ENCODE data around the gene FBXL17.

FBXL17 gene

DNA sequence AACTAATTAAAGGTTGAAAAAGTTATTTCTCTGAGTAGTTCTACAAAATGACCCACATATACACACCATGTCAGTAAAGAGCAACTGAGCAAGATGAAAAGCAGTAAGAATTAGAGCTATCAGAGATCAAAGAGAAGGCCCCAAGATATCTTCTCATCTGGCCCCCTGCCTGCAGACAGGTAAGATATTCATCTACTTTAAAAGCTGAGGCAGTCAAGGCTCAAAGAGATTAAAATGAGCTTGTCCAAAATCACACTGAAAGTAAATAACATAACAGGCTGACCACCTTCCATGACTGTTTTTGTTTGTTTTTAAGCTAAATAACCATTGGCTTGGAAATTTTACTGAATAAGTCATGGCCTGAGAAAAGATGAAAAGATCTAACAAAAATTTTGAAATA is 266.2 kb downstream of the FBXL17 start:
- no peaks in the 10 kb centered on the region for H3K9me2 ChIP-seq (replicated peaks; ENCODE audit: insufficient read depth, low read length)
- no peaks in the 10 kb centered on the region for H3K27me3 ChIP-seq (ENCODE audit: low read length)
- H3K9ac ChIP-seq (ENCODE audit: low read length) = no peak overlapping the region
- no peaks in the 10 kb centered on the region for H3K79me2 ChIP-seq (ENCODE audit: insufficient read depth, low read length)
- no peak overlapping the region for H3K4me3 ChIP-seq (ENCODE audit: insufficient read depth, low read length, poor library complexity, severe bottlenecking)
- no peaks in the 10 kb centered on the region for H4K20me1 ChIP-seq (ENCODE audit: low read depth, low read length)
- H3K4me2 ChIP-seq (ENCODE audit: low read depth, low read length, poor library complexity, severe bottlenecking) = no peak overlapping the region
- no peak overlapping the region for H3K27ac ChIP-seq (ENCODE audit: low read depth, low read length)
- H3K9me3 ChIP-seq (ENCODE audit: insufficient read depth, low read length) = no peaks in the 10 kb centered on the region
- H3K36me3 ChIP-seq (ENCODE audit: low read length) = no peaks in the 10 kb centered on the region
- H3F3A ChIP-seq (ENCODE audit: insufficient read depth) = no peaks in the 10 kb centered on the region
- no peak overlapping the region for H2AFZ ChIP-seq (ENCODE audit: low read depth, low read length, severe bottlenecking)
- TF ChIP-seq, protein P1, sequence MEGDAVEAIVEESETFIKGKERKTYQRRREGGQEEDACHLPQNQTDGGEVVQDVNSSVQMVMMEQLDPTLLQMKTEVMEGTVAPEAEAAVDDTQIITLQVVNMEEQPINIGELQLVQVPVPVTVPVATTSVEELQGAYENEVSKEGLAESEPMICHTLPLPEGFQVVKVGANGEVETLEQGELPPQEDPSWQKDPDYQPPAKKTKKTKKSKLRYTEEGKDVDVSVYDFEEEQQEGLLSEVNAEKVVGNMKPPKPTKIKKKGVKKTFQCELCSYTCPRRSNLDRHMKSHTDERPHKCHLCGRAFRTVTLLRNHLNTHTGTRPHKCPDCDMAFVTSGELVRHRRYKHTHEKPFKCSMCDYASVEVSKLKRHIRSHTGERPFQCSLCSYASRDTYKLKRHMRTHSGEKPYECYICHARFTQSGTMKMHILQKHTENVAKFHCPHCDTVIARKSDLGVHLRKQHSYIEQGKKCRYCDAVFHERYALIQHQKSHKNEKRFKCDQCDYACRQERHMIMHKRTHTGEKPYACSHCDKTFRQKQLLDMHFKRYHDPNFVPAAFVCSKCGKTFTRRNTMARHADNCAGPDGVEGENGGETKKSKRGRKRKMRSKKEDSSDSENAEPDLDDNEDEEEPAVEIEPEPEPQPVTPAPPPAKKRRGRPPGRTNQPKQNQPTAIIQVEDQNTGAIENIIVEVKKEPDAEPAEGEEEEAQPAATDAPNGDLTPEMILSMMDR (IDR thresholded peaks at IDR 0.05; ENCODE audit: insufficient read depth, low read length, poor library complexity, severe bottlenecking) = no peak
- no peak for TF ChIP-seq EZH2phosphoT487 (conservative IDR thresholded peaks at IDR 0.05; ENCODE audit: low read length)

DNA sequence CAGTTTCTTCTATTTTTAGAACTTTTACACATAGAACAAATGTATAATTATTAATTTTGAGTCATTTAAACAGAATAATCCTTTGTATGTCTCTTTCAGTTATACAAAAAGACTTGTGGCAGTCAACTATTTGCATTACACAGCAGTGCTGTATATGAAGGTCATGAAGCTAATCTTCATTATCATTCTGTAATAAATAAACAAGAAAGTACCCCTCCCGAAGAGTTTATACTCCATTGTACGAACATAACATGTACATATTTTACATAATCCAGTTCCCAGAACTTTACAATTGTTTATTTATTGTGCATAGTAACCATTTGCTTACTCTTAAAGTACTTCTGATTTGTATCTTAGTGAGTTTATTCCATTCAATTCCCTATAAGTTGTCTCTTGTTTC is 267.9 kb downstream of the FBXL17 start:
- TF ChIP-seq EZH2phosphoT487 (conservative IDR thresholded peaks at IDR 0.05; ENCODE audit: low read length) = no peak
- TF ChIP-seq, protein P1 (IDR thresholded peaks at IDR 0.05; ENCODE audit: insufficient read depth, low read length, poor library complexity, severe bottlenecking) = no peak
- Histone ChIP-seq H3F3A (ENCODE audit: insufficient read depth) (no peaks in the 10 kb centered on the region), H3K27ac (ENCODE audit: low read depth, low read length) (no peak overlapping the region), H3K9ac (ENCODE audit: low read length) (no peak overlapping the region), H2AFZ (ENCODE audit: low read depth, low read length, severe bottlenecking) (no peak overlapping the region), H4K20me1 (ENCODE audit: low read depth, low read length) (no peaks in the 10 kb centered on the region), H3K4me3 (ENCODE audit: insufficient read depth, low read length, poor library complexity, severe bottlenecking) (no peak overlapping the region), H3K27me3 (ENCODE audit: low read length) (no peaks in the 10 kb centered on the region), H3K9me2 (replicated peaks; ENCODE audit: insufficient read depth, low read length) (no peaks in the 10 kb centered on the region), H3K9me3 (ENCODE audit: insufficient read depth, low read length) (no peaks in the 10 kb centered on the region), H3K4me2 (ENCODE audit: low read depth, low read length, poor library complexity, severe bottlenecking) (no peak overlapping the region), H3K36me3 (ENCODE audit: low read length) (no peaks in the 10 kb centered on the region), H3K79me2 (ENCODE audit: insufficient read depth, low read length) (no peaks in the 10 kb centered on the region)

DNA sequence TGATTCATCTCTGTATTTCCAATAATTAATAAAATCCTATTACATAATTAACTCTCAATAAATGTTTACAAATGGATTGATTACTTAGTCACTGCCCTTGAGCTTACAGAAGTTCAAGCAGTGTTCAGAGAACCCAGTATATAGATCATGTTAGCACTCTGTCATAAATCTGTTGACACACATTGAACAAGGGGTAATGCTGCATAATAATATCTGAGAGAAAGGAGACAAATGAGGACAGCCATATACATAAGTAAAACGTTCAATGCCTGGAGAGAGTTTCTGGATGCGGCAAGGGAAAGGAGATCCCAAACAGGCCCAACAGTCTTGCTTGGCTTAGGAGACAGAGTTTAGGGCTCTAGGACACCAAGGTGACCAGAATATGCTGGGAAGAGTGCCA is 270.2 kb downstream of the FBXL17 start:
- Histone ChIP-seq H3K9me2 (replicated peaks; ENCODE audit: insufficient read depth, low read length) (no peaks in the 10 kb centered on the region), H3K9ac (ENCODE audit: low read length) (no peak overlapping the region), H3K4me2 (ENCODE audit: low read depth, low read length, poor library complexity, severe bottlenecking) (no peak overlapping the region), H3K36me3 (ENCODE audit: low read length) (no peaks in the 10 kb centered on the region), H3F3A (ENCODE audit: insufficient read depth) (no peaks in the 10 kb centered on the region), H3K9me3 (ENCODE audit: insufficient read depth, low read length) (no peaks in the 10 kb centered on the region), H3K4me3 (ENCODE audit: insufficient read depth, low read length, poor library complexity, severe bottlenecking) (no peak overlapping the region), H2AFZ (ENCODE audit: low read depth, low read length, severe bottlenecking) (no peak overlapping the region), H3K79me2 (ENCODE audit: insufficient read depth, low read length) (no peaks in the 10 kb centered on the region), H3K27me3 (ENCODE audit: low read length) (no peaks in the 10 kb centered on the region), H3K27ac (ENCODE audit: low read depth, low read length) (no peak overlapping the region), H4K20me1 (ENCODE audit: low read depth, low read length) (no peaks in the 10 kb centered on the region)
- TF ChIP-seq, protein P1 (IDR thresholded peaks at IDR 0.05; ENCODE audit: insufficient read depth, low read length, poor library complexity, severe bottlenecking) = no peak
- no peak for TF ChIP-seq EZH2phosphoT487 (conservative IDR thresholded peaks at IDR 0.05; ENCODE audit: low read length)

All from SU-DHL-6 (cell line).